Mucosa of descending colon (tissue), 3 donors: ENCODE measurements around the gene CPO. TPM values are rescaled to one million over a fixed set of nuclear protein-coding genes. Genes with fewer than 3 reads are reported as not detected.
"Not testable (repeated sequence)": the region's sequence is repeated elsewhere in the genome, so short reads cannot be mapped to it uniquely, and the experiment has no call there.

Source experiments
- ATAC-seq: fragments of 200-7000 bp; cut with Tn5 transposase; one replicate; pipeline ENCODE4 v1.9.1; 2020; ENCODE audit warnings: mild to moderate bottlenecking, moderate library complexity
- DNase-seq, 3 donors: peaks; one replicate each; pipeline ENCODE4 v3.0.0-alpha.2; 2020
- H3K36me3 ChIP-seq: fragments of 200-600 bp; one replicate; pipeline ENCODE4 v1.8.0; 2021; ENCODE audit warnings: low read depth, mild to moderate bottlenecking
- H3K4me1 ChIP-seq: fragments of 200-600 bp; one replicate; pipeline ENCODE4 v1.8.0; 2021; ENCODE audit warnings: low read depth, mild to moderate bottlenecking
- H3K4me3 ChIP-seq: fragments of 200-600 bp; one replicate; pipeline ENCODE4 v1.8.0; 2021; ENCODE audit warnings: mild to moderate bottlenecking
- H3K9me3 ChIP-seq: fragments of 200-600 bp; one replicate; pipeline ENCODE4 v1.8.0; 2021; ENCODE audit warnings: mild to moderate bottlenecking
- intact Hi-C, 2 donors: fragments of 100-400 bp; cut with DNase I in 1 of 2; cut with micrococcal nuclease in 1 of 2; formaldehyde crosslinking; loops; one replicate each; pipeline versions ENCODE4 v1.11.0 to v1.11.1; 2022; cut with DNase I, micrococcal nuclease
- total RNA-seq, 3 donors: library from RNA; stranded (reverse); fragmentation: NEBNext Ultra II Directional in 2 of 3; extraction: Animal tissue kit (Norgen Biotek cat#: 25700) in 2 of 3; gene quantifications; one replicate each; pipeline versions ENCODE4 v1.2.1 to v1.2.4, GENCODE V29; 2021 to 2023
- TF ChIP-seq, protein P1 (sequence below): fragments of 200-600 bp; IDR thresholded peaks from one replicate; pipeline ENCODE4 v1.8.0; 2022; ENCODE audit warnings: antibody characterized with exemption, mild to moderate bottlenecking
- donor health status: DM: no; HTN: no; CAD: no; lungs with moderate emphysema.
- donor health status: DM: no; HTN: no; CAD: no.
- donor health status: DM: no; HTN: yes; CAD: no.

CPO gene
- total RNA-seq, 3 donors from 2014 or later = 0.32 to 0.73 TPM; not detected in 1

DNA sequence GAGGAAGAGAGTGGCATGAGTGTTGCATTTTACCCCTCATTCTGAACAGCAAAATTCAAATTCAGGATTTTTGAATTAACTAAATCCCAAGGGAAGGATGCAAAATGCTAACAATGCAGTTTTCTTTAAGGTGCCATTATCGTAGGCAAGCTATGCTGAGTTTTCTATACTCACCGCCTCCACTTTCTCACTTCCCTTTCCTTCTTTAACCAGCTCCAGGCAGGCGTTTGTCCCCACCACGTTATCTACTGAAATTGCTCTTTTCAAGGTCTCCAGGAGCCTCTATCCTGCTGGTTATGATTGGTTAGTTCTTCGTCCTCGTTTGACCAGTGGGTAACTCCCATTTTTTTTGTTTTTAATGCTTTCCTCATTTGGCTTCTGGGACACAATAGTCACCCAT, 1.8 kb upstream of the CPO start:
- no peaks in the 10 kb centered on the region for H3K36me3 ChIP-seq
- intact Hi-C loops = no loop called here
- DNase-seq (no peak), ATAC-seq (no peak)
- no peaks in the 10 kb centered on the region for H3K9me3 ChIP-seq
- no peaks in the 10 kb centered on the region for H3K4me1 ChIP-seq
- TF ChIP-seq, protein P1, sequence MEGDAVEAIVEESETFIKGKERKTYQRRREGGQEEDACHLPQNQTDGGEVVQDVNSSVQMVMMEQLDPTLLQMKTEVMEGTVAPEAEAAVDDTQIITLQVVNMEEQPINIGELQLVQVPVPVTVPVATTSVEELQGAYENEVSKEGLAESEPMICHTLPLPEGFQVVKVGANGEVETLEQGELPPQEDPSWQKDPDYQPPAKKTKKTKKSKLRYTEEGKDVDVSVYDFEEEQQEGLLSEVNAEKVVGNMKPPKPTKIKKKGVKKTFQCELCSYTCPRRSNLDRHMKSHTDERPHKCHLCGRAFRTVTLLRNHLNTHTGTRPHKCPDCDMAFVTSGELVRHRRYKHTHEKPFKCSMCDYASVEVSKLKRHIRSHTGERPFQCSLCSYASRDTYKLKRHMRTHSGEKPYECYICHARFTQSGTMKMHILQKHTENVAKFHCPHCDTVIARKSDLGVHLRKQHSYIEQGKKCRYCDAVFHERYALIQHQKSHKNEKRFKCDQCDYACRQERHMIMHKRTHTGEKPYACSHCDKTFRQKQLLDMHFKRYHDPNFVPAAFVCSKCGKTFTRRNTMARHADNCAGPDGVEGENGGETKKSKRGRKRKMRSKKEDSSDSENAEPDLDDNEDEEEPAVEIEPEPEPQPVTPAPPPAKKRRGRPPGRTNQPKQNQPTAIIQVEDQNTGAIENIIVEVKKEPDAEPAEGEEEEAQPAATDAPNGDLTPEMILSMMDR = no peak
- no peak overlapping the region for H3K4me3 ChIP-seq

DNA sequence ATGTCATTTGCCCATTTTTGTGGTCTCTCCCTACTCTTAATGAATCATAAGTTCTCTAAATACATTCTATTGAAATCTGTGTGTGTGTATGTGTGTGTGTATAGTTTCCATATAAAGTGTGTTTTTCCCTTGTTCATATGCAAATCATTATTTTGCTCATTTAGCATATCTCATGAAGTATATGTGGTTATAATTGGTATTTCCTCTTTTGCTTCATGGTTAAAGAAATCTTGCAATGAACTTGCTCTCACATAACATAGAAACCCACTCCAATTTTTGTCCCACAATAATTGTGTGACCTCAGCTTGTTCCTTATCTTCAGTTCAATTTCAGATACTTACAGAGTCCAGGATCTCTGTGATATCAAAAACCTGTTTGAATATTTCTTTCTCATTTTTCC, 1.2 kb downstream of the CPO start:
- intact Hi-C loops = no loop called here
- H3K36me3 ChIP-seq = no peaks in the 10 kb centered on the region
- ATAC-seq (no peak), DNase-seq (no peak)
- no peaks in the 10 kb centered on the region for H3K9me3 ChIP-seq
- no peak overlapping the region for H3K4me3 ChIP-seq
- H3K4me1 ChIP-seq = no peaks in the 10 kb centered on the region
- TF ChIP-seq, protein P1 = no peak

DNA sequence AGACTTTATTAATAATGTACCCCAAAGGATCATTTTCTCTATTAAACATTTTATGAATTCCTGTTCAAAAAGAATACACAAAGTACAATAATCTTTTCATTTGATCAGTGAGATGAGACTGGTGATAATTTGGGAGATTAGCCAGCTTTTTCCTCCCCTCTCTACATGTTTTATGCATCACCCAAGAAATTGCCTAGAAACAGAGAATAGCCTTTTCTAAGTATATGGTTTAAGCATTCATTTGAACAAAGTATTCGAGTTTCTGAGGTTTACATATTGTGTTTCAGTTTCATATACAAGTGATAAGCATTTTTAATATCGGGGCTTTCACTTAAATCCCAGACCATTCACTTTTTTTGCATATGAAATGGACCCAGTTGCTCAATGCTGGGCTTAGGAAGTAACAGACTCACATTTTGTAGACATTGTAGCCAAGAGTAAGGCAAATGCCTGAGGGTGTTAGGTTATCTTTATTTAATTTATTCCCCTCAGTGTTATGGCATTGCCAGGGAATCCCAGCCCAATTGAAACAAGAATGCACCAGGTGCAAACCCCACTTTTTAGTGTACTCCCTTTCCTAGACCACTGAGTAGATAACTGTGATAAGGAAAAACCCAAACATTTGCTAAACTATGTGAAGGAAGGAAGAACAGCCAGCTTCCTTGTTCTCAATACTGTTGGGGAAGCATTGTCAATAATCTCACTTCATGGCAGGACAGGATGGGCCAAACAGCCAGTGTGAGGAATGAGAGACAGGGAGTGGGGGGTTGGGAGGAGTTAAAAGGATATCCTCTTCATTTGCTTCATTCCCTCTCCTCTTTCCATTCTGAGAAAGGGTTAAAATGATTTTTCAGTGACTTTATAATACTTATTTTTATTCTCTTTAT, 3.5 kb downstream of the CPO start:
- H3K4me3 ChIP-seq = no peak overlapping the region
- no peaks in the 10 kb centered on the region for H3K36me3 ChIP-seq
- no peak for ATAC-seq
- TF ChIP-seq, protein P1 = no peak
- H3K9me3 ChIP-seq = no peaks in the 10 kb centered on the region
- DNase-seq = no peak
- intact Hi-C loops = no loop called here
- H3K4me1 ChIP-seq = no peaks in the 10 kb centered on the region

DNA sequence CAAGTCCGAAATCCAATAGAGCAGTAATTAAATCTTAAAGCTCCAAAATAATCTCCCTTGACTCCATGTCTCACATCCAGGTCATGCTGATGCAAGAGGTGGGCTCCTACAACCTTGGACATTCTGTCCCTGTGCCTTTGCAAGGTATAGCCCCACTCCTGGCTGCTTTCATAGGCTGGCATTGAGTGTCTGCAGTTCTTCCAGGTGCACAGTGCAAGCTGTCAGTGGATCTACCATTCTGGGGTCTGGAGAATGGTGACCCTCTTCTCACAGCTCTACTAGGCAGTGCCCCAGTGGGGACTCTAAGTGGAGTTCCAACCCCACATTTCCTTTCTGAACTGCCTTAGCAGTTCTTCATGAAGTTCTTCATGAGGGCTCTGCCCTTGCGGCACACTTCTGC, 14.1 kb downstream of the CPO start:
- ATAC-seq, H3K4me3 ChIP-seq, H3K9me3 ChIP-seq, H3K36me3 ChIP-seq, intact Hi-C loops, DNase-seq, H3K4me1 ChIP-seq: not testable (repeated sequence)

DNA sequence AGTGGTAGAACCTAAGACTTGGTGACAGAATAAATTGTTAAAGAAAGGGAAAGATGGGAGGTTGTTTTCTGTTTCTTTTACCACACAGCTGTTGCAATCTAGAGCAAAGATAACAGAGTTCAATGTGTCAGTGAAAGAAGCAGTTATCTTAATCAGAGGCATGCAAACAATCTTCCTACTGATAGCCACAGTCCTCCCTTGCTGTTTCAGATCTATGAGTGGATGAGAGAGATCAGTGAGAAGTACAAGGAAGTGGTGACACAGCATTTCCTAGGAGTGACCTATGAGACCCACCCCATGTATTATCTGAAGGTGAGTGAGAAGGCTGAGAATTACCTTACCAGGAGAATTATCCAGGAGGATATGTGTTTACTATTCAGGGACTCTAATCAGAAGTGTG, 15.9 kb downstream of the CPO start:
- Histone ChIP-seq H3K9me3 (peaks cover 9% of the 10 kb centered on the region), H3K4me1 (no peaks in the 10 kb centered on the region), H3K4me3 (no peak overlapping the region), H3K36me3 (no peaks in the 10 kb centered on the region)
- no peak for ATAC-seq
- TF ChIP-seq, protein P1 = no peak
- intact Hi-C loops = no loop called here
- DNase-seq = no peak

DNA sequence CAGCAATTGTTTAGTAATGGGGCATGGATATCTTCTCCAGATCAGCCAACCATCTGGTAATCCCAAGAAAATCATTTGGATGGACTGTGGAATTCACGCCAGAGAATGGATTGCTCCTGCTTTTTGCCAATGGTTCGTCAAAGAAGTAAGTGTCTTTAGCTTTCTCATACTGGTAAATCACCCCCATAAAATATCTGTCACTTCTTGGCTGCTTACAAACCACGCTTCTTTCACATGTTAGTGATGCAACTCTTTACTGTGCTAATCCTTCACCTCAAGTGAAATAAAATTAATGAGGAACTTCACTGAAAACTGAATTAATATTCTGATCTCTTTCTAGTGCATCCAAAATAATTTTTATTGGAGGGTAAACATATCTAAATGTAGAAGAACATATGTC, 18.9 kb downstream of the CPO start:
- H3K4me3 ChIP-seq = no peak overlapping the region
- TF ChIP-seq, protein P1 = no peak
- H3K36me3 ChIP-seq = no peaks in the 10 kb centered on the region
- H3K4me1 ChIP-seq = no peaks in the 10 kb centered on the region
- ATAC-seq (no peak), DNase-seq (no peak)
- intact Hi-C loops = no loop called here
- peaks cover 9% of the 10 kb centered on the region for H3K9me3 ChIP-seq
